ENCODE data around the gene WDR20. TPM values are rescaled to one million over a fixed set of nuclear protein-coding genes. Genes with fewer than 3 reads are reported as not detected.

WDR20 gene
- total RNA-seq, 1 donor from 2014 or later: 26.1 TPM

GRCh38 chr14:102229739-102230092, 90.0 kb downstream of the WDR20 start:
- no peak overlapping the region for H3K27ac ChIP-seq (ENCODE audit: low read depth, low read length)
- H3K9ac ChIP-seq (ENCODE audit: low read depth in 1 of 3, low read length in 3 of 3): no peak overlapping the region
- no peak overlapping the region for H3K4me3 ChIP-seq (ENCODE audit: low read length in 3 of 3)
- H3K36me3 ChIP-seq (ENCODE audit: control insufficient read depth in 3 of 3, insufficient read depth in 3 of 3, low read length in 3 of 3): no peaks in the 10 kb centered on the region
- peaks cover 0 to 6% (median 0%) of the 10 kb centered on the region in 3 donors for H3K4me1 ChIP-seq (ENCODE audit: control insufficient read depth in 3 of 3, insufficient read depth in 3 of 3, low read length in 3 of 3)
- H3K27me3 ChIP-seq (ENCODE audit: control insufficient read depth in 3 of 3, insufficient read depth in 3 of 3, low read length in 3 of 3): no peaks in the 10 kb centered on the region
- no peaks in the 10 kb centered on the region for H3K9me3 ChIP-seq (ENCODE audit: control insufficient read depth in 3 of 3, low read length in 3 of 3)

- Histone ChIP-seq H3K9ac (ENCODE audit: low read depth in 1 of 3, low read length in 3 of 3) (no peak overlapping the region), H3K27ac (ENCODE audit: low read depth, low read length) (no peak overlapping the region), H3K36me3 (ENCODE audit: control insufficient read depth in 3 of 3, insufficient read depth in 3 of 3, low read length in 3 of 3) (no peaks in the 10 kb centered on the region), H3K27me3 (ENCODE audit: control insufficient read depth in 3 of 3, insufficient read depth in 3 of 3, low read length in 3 of 3) (no peaks in the 10 kb centered on the region), H3K4me3 (ENCODE audit: low read length in 3 of 3) (no peak overlapping the region), H3K4me1 (ENCODE audit: control insufficient read depth in 3 of 3, insufficient read depth in 3 of 3, low read length in 3 of 3) (peaks cover 0 to 10% (median 6%) of the 10 kb centered on the region in 3 donors), H3K9me3 (ENCODE audit: control insufficient read depth in 3 of 3, low read length in 3 of 3) (no peaks in the 10 kb centered on the region)
Observed at GRCh38 chr14:102230481-102231210, 90.9 kb downstream of the WDR20 start.

- no peaks in the 10 kb centered on the region for H3K9me3 ChIP-seq (ENCODE audit: control insufficient read depth in 3 of 3, low read length in 3 of 3)
- H3K27ac ChIP-seq (ENCODE audit: low read depth, low read length): no peak overlapping the region
- H3K27me3 ChIP-seq (ENCODE audit: control insufficient read depth in 3 of 3, insufficient read depth in 3 of 3, low read length in 3 of 3): no peaks in the 10 kb centered on the region
- H3K36me3 ChIP-seq (ENCODE audit: control insufficient read depth in 3 of 3, insufficient read depth in 3 of 3, low read length in 3 of 3): no peaks in the 10 kb centered on the region
- no peak overlapping the region for H3K9ac ChIP-seq (ENCODE audit: low read depth in 1 of 3, low read length in 3 of 3)
- H3K4me3 ChIP-seq (ENCODE audit: low read length in 3 of 3): no peak overlapping the region
- H3K4me1 ChIP-seq (ENCODE audit: control insufficient read depth in 3 of 3, insufficient read depth in 3 of 3, low read length in 3 of 3): peaks cover 0 to 10% (median 6%) of the 10 kb centered on the region in 3 donors
Observed at GRCh38 chr14:102231476-102232347, 92.0 kb downstream of the WDR20 start.

- Histone ChIP-seq H3K4me1 (ENCODE audit: control insufficient read depth in 3 of 3, insufficient read depth in 3 of 3, low read length in 3 of 3) (peaks cover 0 to 10% (median 6%) of the 10 kb centered on the region in 3 donors), H3K27ac (ENCODE audit: low read depth, low read length) (no peak overlapping the region), H3K9ac (ENCODE audit: low read depth in 1 of 3, low read length in 3 of 3) (no peak overlapping the region), H3K9me3 (ENCODE audit: control insufficient read depth in 3 of 3, low read length in 3 of 3) (no peaks in the 10 kb centered on the region), H3K4me3 (ENCODE audit: low read length in 3 of 3) (no peak overlapping the region), H3K27me3 (ENCODE audit: control insufficient read depth in 3 of 3, insufficient read depth in 3 of 3, low read length in 3 of 3) (no peaks in the 10 kb centered on the region), H3K36me3 (ENCODE audit: control insufficient read depth in 3 of 3, insufficient read depth in 3 of 3, low read length in 3 of 3) (no peaks in the 10 kb centered on the region)
Observed at GRCh38 chr14:102232348-102232625, 92.6 kb downstream of the WDR20 start.

GRCh38 chr14:102233081-102233480, 93.4 kb downstream of the WDR20 start:
- Histone ChIP-seq H3K9ac (ENCODE audit: low read depth in 1 of 3, low read length in 3 of 3) (no peak overlapping the region), H3K27me3 (ENCODE audit: control insufficient read depth in 3 of 3, insufficient read depth in 3 of 3, low read length in 3 of 3) (no peaks in the 10 kb centered on the region), H3K27ac (ENCODE audit: low read depth, low read length) (no peak overlapping the region), H3K36me3 (ENCODE audit: control insufficient read depth in 3 of 3, insufficient read depth in 3 of 3, low read length in 3 of 3) (no peaks in the 10 kb centered on the region), H3K9me3 (ENCODE audit: control insufficient read depth in 3 of 3, low read length in 3 of 3) (no peaks in the 10 kb centered on the region), H3K4me1 (ENCODE audit: control insufficient read depth in 3 of 3, insufficient read depth in 3 of 3, low read length in 3 of 3) (peaks cover 0 to 7% (median 6%) of the 10 kb centered on the region in 3 donors), H3K4me3 (ENCODE audit: low read length in 3 of 3) (no peak overlapping the region)

GRCh38 chr14:102234331-102235264, 94.9 kb downstream of the WDR20 start:
- H3K4me1 ChIP-seq (ENCODE audit: control insufficient read depth in 3 of 3, insufficient read depth in 3 of 3, low read length in 3 of 3): peaks cover 0 to 7% (median 6%) of the 10 kb centered on the region in 3 donors
- H3K27ac ChIP-seq (ENCODE audit: low read depth, low read length): no peak overlapping the region
- H3K4me3 ChIP-seq (ENCODE audit: low read length in 3 of 3): peak overlapping the region in 1 of 3 donors; percentile 40
- no peaks in the 10 kb centered on the region for H3K36me3 ChIP-seq (ENCODE audit: control insufficient read depth in 3 of 3, insufficient read depth in 3 of 3, low read length in 3 of 3)
- no peaks in the 10 kb centered on the region for H3K27me3 ChIP-seq (ENCODE audit: control insufficient read depth in 3 of 3, insufficient read depth in 3 of 3, low read length in 3 of 3)
- no peaks in the 10 kb centered on the region for H3K9me3 ChIP-seq (ENCODE audit: control insufficient read depth in 3 of 3, low read length in 3 of 3)
- H3K9ac ChIP-seq (ENCODE audit: low read depth in 1 of 3, low read length in 3 of 3): no peak overlapping the region

GRCh38 chr14:102235275-102235897, 95.7 kb downstream of the WDR20 start:
- Histone ChIP-seq H3K27ac (ENCODE audit: low read depth, low read length) (no peak overlapping the region), H3K27me3 (ENCODE audit: control insufficient read depth in 3 of 3, insufficient read depth in 3 of 3, low read length in 3 of 3) (no peaks in the 10 kb centered on the region), H3K36me3 (ENCODE audit: control insufficient read depth in 3 of 3, insufficient read depth in 3 of 3, low read length in 3 of 3) (no peaks in the 10 kb centered on the region), H3K9ac (ENCODE audit: low read depth in 1 of 3, low read length in 3 of 3) (no peak overlapping the region), H3K4me3 (ENCODE audit: low read length in 3 of 3) (peak overlapping the region in 1 of 3 donors; percentile 40), H3K9me3 (ENCODE audit: control insufficient read depth in 3 of 3, low read length in 3 of 3) (no peaks in the 10 kb centered on the region), H3K4me1 (ENCODE audit: control insufficient read depth in 3 of 3, insufficient read depth in 3 of 3, low read length in 3 of 3) (peaks cover 0 to 7% (median 6%) of the 10 kb centered on the region in 3 donors)

- Histone ChIP-seq H3K4me1 (ENCODE audit: control insufficient read depth in 3 of 3, insufficient read depth in 3 of 3, low read length in 3 of 3) (peaks cover 0 to 7% (median 6%) of the 10 kb centered on the region in 3 donors), H3K27ac (ENCODE audit: low read depth, low read length) (no peak overlapping the region), H3K9me3 (ENCODE audit: control insufficient read depth in 3 of 3, low read length in 3 of 3) (no peaks in the 10 kb centered on the region), H3K9ac (ENCODE audit: low read depth in 1 of 3, low read length in 3 of 3) (no peak overlapping the region), H3K4me3 (ENCODE audit: low read length in 3 of 3) (no peak overlapping the region), H3K27me3 (ENCODE audit: control insufficient read depth in 3 of 3, insufficient read depth in 3 of 3, low read length in 3 of 3) (no peaks in the 10 kb centered on the region), H3K36me3 (ENCODE audit: control insufficient read depth in 3 of 3, insufficient read depth in 3 of 3, low read length in 3 of 3) (no peaks in the 10 kb centered on the region)
Observed at GRCh38 chr14:102236026-102236425, 96.3 kb downstream of the WDR20 start.

- no peaks in the 10 kb centered on the region for H3K9me3 ChIP-seq (ENCODE audit: control insufficient read depth in 3 of 3, low read length in 3 of 3)
- no peaks in the 10 kb centered on the region for H3K36me3 ChIP-seq (ENCODE audit: control insufficient read depth in 3 of 3, insufficient read depth in 3 of 3, low read length in 3 of 3)
- H3K9ac ChIP-seq (ENCODE audit: low read depth in 1 of 3, low read length in 3 of 3): no peak overlapping the region
- H3K4me1 ChIP-seq (ENCODE audit: control insufficient read depth in 3 of 3, insufficient read depth in 3 of 3, low read length in 3 of 3): peaks cover 0 to 6% (median 4%) of the 10 kb centered on the region in 3 donors
- H3K27ac ChIP-seq (ENCODE audit: low read depth, low read length): no peak overlapping the region
- no peaks in the 10 kb centered on the region for H3K27me3 ChIP-seq (ENCODE audit: control insufficient read depth in 3 of 3, insufficient read depth in 3 of 3, low read length in 3 of 3)
- H3K4me3 ChIP-seq (ENCODE audit: low read length in 3 of 3): no peak overlapping the region
Observed at GRCh38 chr14:102238131-102238530, 98.4 kb downstream of the WDR20 start.

Measured in skeletal muscle tissue (tissue), 4 donors.